Fibroblast of lung (primary cell): ENCODE measurements around the gene DHDH. TPM values are rescaled to one million over a fixed set of nuclear protein-coding genes. Genes with fewer than 3 reads are reported as not detected.

Experiments used
- DNase-seq, 2 donors: peaks; one replicate each; pipeline versions ENCODE4 v3.0.0 to v3.0.0-alpha.2; 2010; ENCODE audit warnings: low read depth in 2 of 2
- H2AFZ ChIP-seq: 2 replicates; pipeline ENCODE4 v1.5.1; 2012; ENCODE audit warnings: low read length, control low read depth, inconsistent platforms
- H3K27ac ChIP-seq: 2 replicates; pipeline ENCODE4 v1.5.1; 2011; ENCODE audit warnings: low read length, control low read depth; ENCODE audit not compliant: insufficient read depth
- H3K27me3 ChIP-seq: 2 replicates; pipeline ENCODE4 v1.5.1; 2011; ENCODE audit warnings: mild to moderate bottlenecking, low read length; ENCODE audit not compliant: control insufficient read depth, insufficient read depth
- H3K36me3 ChIP-seq: 2 replicates; pipeline ENCODE4 v1.5.1; 2011; ENCODE audit warnings: low read length; ENCODE audit not compliant: control insufficient read depth, insufficient read depth
- H3K4me1 ChIP-seq: 2 replicates; pipeline ENCODE4 v1.5.1; 2011; ENCODE audit warnings: low read length; ENCODE audit not compliant: control insufficient read depth, insufficient read depth; ENCODE audit errors: extremely low read depth
- H3K4me2 ChIP-seq: 2 replicates; pipeline ENCODE4 v1.5.1; 2011; ENCODE audit warnings: low read length, control low read depth; ENCODE audit not compliant: insufficient read depth; ENCODE audit errors: extremely low read depth
- H3K4me3 ChIP-seq, 4 experiments: fragments of 200-600 bp in 1 of 4; sonication (generic) in 1 of 4; replicated peaks in 1 of 4; 2 replicates each; pipeline ENCODE4 v1.5.1; 2011 to 2016; ENCODE audit warnings: low read length in 4 of 4, low read depth in 3 of 4, mild to moderate bottlenecking in 3 of 4, control low read depth in 2 of 4, inconsistent platforms in 1 of 4, mixed read lengths in 1 of 4; ENCODE audit not compliant: insufficient read depth in 1 of 4; ENCODE audit errors: control extremely low read depth in 1 of 4
- H3K79me2 ChIP-seq: 2 replicates; pipeline ENCODE4 v1.5.1; 2012; ENCODE audit warnings: mild to moderate bottlenecking, low read length, inconsistent platforms; ENCODE audit not compliant: control insufficient read depth, insufficient read depth
- H3K9ac ChIP-seq: 2 replicates; pipeline ENCODE4 v1.5.1; 2011; ENCODE audit warnings: mild to moderate bottlenecking, low read length, control low read depth; ENCODE audit not compliant: insufficient read depth
- H3K9me3 ChIP-seq: 2 replicates; pipeline ENCODE4 v1.5.1; 2012; ENCODE audit warnings: low read depth, low read length; ENCODE audit not compliant: control insufficient read depth, insufficient read depth
- H4K20me1 ChIP-seq: 2 replicates; pipeline ENCODE4 v1.5.1; 2011; ENCODE audit warnings: low read length; ENCODE audit not compliant: control insufficient read depth, insufficient read depth; ENCODE audit errors: extremely low read depth
- EZH2 ChIP-seq: IDR thresholded peaks from 2 replicates; pipeline ENCODE4 v1.5.1; 2012; ENCODE audit warnings: low read length, control low read depth, mild to moderate bottlenecking; ENCODE audit errors: missing control alignments
- polyA plus RNA-seq, 2 donors: library from polyadenylated mRNA; depleted of rRNA in 1 of 2; stranded (reverse) in 1 of 2; unstranded in 1 of 2; fragments of >200 nt; gene quantifications; 2 replicates each; pipeline ENCODE4 v1.2.1, GENCODE V29; 2011 to 2012; ENCODE audit warnings: missing spikeins in 1 of 2
- total RNA-seq: library from RNA; depleted of rRNA; stranded (reverse); fragments of >200 nt; gene quantifications from 2 replicates; pipeline ENCODE4 v1.2.1, GENCODE V29; 2014
- TF ChIP-seq, protein P1 (sequence below), 2 donors: IDR thresholded peaks in 1 of 2; conservative IDR thresholded peaks in 1 of 2; 1 replicate in 1 of 2; 2 replicates in 1 of 2; pipeline ENCODE4 v1.5.1; 2011 to 2012; ENCODE audit warnings: low read length in 2 of 2, control low read depth in 1 of 2, inconsistent platforms in 1 of 2, low read depth in 1 of 2, mild to moderate bottlenecking in 1 of 2

Gene DHDH
- total and polyA plus RNA-seq, 2 donors (not counting 1 experiment from before 2014, with no cell fraction given), result 0.08 to 0.17 TPM

- Histone ChIP-seq H3K27me3 (no peaks in the 10 kb centered on the region), H3K4me1 (no peaks in the 10 kb centered on the region), H2AFZ (no peak overlapping the region), H3K36me3 (peaks cover 19% of the 10 kb centered on the region), H3K9ac (no peak overlapping the region), H4K20me1 (no peaks in the 10 kb centered on the region), H3K4me2 (no peak overlapping the region), H3K9me3 (no peaks in the 10 kb centered on the region), H3K27ac (no peak overlapping the region), H3K79me2 (no peaks in the 10 kb centered on the region), H3K4me3 (no peak overlapping the region)
- no peak for TF ChIP-seq EZH2
- TF ChIP-seq, protein P1, sequence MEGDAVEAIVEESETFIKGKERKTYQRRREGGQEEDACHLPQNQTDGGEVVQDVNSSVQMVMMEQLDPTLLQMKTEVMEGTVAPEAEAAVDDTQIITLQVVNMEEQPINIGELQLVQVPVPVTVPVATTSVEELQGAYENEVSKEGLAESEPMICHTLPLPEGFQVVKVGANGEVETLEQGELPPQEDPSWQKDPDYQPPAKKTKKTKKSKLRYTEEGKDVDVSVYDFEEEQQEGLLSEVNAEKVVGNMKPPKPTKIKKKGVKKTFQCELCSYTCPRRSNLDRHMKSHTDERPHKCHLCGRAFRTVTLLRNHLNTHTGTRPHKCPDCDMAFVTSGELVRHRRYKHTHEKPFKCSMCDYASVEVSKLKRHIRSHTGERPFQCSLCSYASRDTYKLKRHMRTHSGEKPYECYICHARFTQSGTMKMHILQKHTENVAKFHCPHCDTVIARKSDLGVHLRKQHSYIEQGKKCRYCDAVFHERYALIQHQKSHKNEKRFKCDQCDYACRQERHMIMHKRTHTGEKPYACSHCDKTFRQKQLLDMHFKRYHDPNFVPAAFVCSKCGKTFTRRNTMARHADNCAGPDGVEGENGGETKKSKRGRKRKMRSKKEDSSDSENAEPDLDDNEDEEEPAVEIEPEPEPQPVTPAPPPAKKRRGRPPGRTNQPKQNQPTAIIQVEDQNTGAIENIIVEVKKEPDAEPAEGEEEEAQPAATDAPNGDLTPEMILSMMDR (conservative IDR thresholded peaks at IDR 0.05 in 1 of 2, IDR thresholded peaks at IDR 0.05 in 1 of 2; ENCODE audit: low read depth in 1 of 2, low read length in 2 of 2), result no peak
- DNase-seq, result no peak
Measured at GRCh38 chr19:48910803-48911202, 22.7 kb upstream of the DHDH start.

GRCh38 chr19:48913114-48913889 is 20.2 kb upstream of the DHDH start:
- no peak for DNase-seq
- H3K36me3 ChIP-seq, result peaks cover 15% of the 10 kb centered on the region

DNA sequence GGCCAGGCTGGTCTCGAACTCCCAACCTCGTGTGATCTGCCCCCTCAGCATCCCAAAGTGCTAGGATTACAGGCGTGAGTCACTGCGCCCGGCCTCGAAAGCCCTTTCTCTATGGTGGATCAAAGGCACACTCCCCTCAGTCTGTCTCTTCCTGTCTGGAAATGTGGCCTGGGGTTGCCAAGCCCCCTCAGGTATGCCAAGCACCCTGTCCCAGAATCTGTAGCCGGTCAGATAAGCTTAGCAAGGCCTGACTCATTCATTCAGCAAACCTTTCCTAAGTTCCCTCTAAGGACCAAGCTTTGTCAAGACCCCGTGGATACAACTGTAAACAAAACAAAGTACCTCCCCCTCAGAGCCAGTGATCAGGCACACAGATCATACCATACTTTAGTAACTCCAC is 19.3 kb upstream of the DHDH start:
- no peak overlapping the region for H3K4me3 ChIP-seq
- no peak overlapping the region for H2AFZ ChIP-seq
- no peak for TF ChIP-seq EZH2
- TF ChIP-seq, protein P1 (conservative IDR thresholded peaks at IDR 0.05 in 1 of 2, IDR thresholded peaks at IDR 0.05 in 1 of 2; ENCODE audit: low read depth in 1 of 2, low read length in 2 of 2), result no peak
- H3K27ac ChIP-seq, result no peak overlapping the region
- no peaks in the 10 kb centered on the region for H3K9me3 ChIP-seq
- H3K36me3 ChIP-seq, result peaks cover 14% of the 10 kb centered on the region
- H3K27me3 ChIP-seq, result no peaks in the 10 kb centered on the region
- H3K4me1 ChIP-seq, result no peaks in the 10 kb centered on the region
- no peaks in the 10 kb centered on the region for H4K20me1 ChIP-seq
- H3K9ac ChIP-seq, result no peak overlapping the region
- DNase-seq, result no peak
- H3K79me2 ChIP-seq, result no peaks in the 10 kb centered on the region
- no peak overlapping the region for H3K4me2 ChIP-seq

More at GRCh38 chr19:48913114-48913889, 20.2 kb upstream of the DHDH start:
- TF ChIP-seq, protein P1 (conservative IDR thresholded peaks at IDR 0.05 in 1 of 2, IDR thresholded peaks at IDR 0.05 in 1 of 2; ENCODE audit: low read depth in 1 of 2, low read length in 2 of 2), result no peak
- TF ChIP-seq EZH2, result no peak
- Histone ChIP-seq H3K27ac (no peak overlapping the region), H3K9me3 (no peaks in the 10 kb centered on the region), H3K4me2 (no peak overlapping the region), H3K9ac (no peak overlapping the region), H2AFZ (no peak overlapping the region), H3K27me3 (no peaks in the 10 kb centered on the region), H4K20me1 (no peaks in the 10 kb centered on the region), H3K79me2 (no peaks in the 10 kb centered on the region), H3K4me1 (no peaks in the 10 kb centered on the region), H3K4me3 (no peak overlapping the region)
